Body of pancreas (tissue), 4 donors: ENCODE results near the gene NTHL1.

Experiments
- POLR2A ChIP-seq, 3 donors: fragments of 450-650 bp; IDR thresholded peaks; one replicate each; pipeline ENCODE4 v1.6.1; 2016; ENCODE audit warnings: antibody characterized with exemption in 3 of 3, mild to moderate bottlenecking in 2 of 3
- TF ChIP-seq, protein P1 (sequence below), 7 experiments: fragments of 450-650 bp in 4 of 7; fragments of 200-600 bp in 3 of 7; sonication (generic) in 3 of 7; IDR thresholded peaks; one replicate each; pipeline ENCODE4 v1.5.1; 2016 to 2019; ENCODE audit warnings: antibody characterized with exemption in 7 of 7

GRCh38 chr16:2062801-2063200, 15.2 kb upstream of the NTHL1 start:
- TF ChIP-seq, protein P1, sequence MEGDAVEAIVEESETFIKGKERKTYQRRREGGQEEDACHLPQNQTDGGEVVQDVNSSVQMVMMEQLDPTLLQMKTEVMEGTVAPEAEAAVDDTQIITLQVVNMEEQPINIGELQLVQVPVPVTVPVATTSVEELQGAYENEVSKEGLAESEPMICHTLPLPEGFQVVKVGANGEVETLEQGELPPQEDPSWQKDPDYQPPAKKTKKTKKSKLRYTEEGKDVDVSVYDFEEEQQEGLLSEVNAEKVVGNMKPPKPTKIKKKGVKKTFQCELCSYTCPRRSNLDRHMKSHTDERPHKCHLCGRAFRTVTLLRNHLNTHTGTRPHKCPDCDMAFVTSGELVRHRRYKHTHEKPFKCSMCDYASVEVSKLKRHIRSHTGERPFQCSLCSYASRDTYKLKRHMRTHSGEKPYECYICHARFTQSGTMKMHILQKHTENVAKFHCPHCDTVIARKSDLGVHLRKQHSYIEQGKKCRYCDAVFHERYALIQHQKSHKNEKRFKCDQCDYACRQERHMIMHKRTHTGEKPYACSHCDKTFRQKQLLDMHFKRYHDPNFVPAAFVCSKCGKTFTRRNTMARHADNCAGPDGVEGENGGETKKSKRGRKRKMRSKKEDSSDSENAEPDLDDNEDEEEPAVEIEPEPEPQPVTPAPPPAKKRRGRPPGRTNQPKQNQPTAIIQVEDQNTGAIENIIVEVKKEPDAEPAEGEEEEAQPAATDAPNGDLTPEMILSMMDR (IDR thresholded peaks at IDR 0.05) = no peak
- TF ChIP-seq POLR2A (IDR thresholded peaks at IDR 0.05) = no peak
